Coronary artery (tissue), 2 donors: ENCODE results near the gene TSPYL2.
A peak's percentile ranks its signal among the peaks of the same experiment; 100 is the strongest.

Experiments
- DNase-seq: peaks from one replicate; pipeline ENCODE4 v3.0.0-alpha.2; 2017; ENCODE audit warnings: low spot score
- H3K27ac ChIP-seq, 2 donors: fragments of 200-600 bp; sonication (generic); one replicate each; pipeline ENCODE4 v1.5.1; 2016 to 2019
- H3K4me3 ChIP-seq: fragments of 200-600 bp; sonication (generic); 2 replicates; pipeline ENCODE4 v1.5.1; 2016; ENCODE audit warnings: mild to moderate bottlenecking, moderate library complexity
- TF ChIP-seq, protein P1 (sequence below): fragments of 200-600 bp; sonication (generic); IDR thresholded peaks from one replicate; pipeline ENCODE4 v1.5.1; 2019; ENCODE audit warnings: antibody characterized with exemption

TSPYL2 gene

DNA sequence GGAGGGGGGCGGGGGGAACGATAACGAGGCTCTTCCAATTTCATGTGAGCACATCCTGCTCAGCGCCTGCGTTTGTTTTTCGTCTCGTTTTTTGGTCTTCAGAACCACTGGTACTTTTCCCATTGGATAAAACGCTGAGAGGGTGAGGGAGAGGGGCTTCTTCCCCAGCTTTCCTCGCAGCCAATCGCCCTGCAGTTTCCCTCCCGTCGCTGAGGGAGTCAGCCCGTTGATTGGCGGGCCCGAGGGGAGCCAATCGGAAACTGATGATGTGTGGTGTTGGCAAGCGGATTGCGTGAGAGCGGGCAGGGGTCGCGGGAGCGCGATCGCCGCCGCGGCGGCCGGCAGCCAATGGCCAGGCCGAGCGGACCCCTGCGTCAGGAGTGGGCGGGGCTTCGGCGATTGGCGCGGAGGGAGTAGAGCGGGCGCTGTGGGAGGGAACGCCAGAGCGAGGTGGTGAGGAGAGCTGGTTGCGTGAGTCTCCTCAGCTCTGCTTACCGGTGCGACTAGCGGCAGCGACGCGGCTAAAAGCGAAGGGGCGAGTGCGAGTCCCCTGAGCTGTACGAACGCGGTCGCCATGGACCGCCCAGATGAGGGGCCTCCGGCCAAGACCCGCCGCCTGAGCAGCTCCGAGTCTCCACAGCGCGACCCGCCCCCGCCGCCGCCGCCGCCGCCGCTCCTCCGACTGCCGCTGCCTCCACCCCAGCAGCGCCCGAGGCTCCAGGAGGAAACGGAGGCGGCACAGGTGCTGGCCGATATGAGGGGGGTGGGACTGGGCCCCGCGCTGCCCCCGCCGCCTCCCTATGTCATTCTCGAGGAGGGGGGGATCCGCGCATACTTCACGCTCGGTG lies at the start of gene TSPYL2:
Gene TSPYL2, plus strand, starts transcription at position 443 of the 848 bp plus-strand sequence. Its CDS starts 132 bp downstream, at position 575.
- peak within 1 kb of the TSS; percentile 94 for H3K27ac ChIP-seq
- TF ChIP-seq, protein P1, sequence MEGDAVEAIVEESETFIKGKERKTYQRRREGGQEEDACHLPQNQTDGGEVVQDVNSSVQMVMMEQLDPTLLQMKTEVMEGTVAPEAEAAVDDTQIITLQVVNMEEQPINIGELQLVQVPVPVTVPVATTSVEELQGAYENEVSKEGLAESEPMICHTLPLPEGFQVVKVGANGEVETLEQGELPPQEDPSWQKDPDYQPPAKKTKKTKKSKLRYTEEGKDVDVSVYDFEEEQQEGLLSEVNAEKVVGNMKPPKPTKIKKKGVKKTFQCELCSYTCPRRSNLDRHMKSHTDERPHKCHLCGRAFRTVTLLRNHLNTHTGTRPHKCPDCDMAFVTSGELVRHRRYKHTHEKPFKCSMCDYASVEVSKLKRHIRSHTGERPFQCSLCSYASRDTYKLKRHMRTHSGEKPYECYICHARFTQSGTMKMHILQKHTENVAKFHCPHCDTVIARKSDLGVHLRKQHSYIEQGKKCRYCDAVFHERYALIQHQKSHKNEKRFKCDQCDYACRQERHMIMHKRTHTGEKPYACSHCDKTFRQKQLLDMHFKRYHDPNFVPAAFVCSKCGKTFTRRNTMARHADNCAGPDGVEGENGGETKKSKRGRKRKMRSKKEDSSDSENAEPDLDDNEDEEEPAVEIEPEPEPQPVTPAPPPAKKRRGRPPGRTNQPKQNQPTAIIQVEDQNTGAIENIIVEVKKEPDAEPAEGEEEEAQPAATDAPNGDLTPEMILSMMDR, result no peak
- peak within 1 kb of the TSS; percentile 77 for H3K4me3 ChIP-seq
- DNase-seq, result peak; percentile 96

DNA sequence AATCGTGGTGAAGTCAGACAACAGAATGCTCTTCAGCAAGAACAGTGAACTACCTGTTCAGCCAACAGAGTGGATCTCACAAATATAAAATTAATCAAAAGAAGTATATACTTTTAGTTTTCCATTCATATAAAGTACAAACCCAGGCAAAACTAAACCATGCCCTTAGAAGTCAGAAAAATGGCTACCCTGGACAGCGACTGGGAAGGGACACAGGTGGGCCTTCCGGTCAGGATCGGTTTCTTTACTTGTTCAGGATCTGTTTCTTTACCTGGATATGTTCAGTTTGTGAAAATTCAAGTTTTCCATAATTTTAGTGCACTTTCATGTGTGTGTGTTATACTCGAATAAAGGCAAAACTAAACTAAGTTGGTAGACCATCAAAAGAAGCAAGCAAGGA lies 46.0 kb upstream of the TSPYL2 start:
- no peak overlapping the region for H3K27ac ChIP-seq
- DNase-seq, result no peak
- TF ChIP-seq, protein P1, result no peak
- H3K4me3 ChIP-seq, result no peak overlapping the region

DNA sequence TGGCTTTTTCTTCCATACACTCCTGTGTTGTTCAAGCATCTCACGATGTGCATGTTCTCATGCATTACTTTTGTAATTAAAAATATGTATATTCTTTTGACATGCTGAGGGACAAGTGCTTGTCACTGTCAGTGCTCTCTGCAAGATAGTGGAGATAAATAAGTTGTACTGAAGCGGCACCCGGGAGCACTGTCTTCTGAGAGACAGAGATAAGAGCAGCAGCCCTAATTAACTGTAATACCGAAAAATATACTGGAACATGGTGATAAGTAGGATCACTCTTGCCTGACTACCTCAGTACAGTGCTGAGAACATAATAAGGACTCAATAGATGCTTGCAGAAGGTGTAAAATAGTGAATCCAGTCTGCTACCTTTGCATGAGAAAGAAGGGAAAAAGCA lies 42.9 kb upstream of the TSPYL2 start:
- Histone ChIP-seq H3K4me3 (no peak overlapping the region), H3K27ac (no peak overlapping the region)
- TF ChIP-seq, protein P1, result no peak
- DNase-seq, result no peak

DNA sequence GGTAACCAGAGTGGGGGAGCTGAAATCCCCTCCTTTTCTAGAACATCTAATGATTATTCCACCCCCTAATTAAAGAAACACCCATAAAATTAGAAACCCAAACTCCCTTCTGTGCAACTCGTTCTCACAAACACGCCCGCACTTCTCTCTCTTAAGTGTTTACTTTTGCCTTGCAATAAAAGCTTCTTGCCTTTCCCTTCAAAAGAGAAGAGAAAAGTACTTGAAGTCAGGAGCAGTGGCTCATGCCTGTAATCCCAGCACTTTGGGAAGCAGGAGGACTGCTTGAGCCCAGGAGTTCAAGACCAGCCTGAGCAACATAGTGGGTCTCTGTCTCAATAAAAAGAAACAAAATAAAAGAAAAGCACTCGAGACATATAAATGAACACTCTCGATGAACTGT lies 37.2 kb upstream of the TSPYL2 start:
- Histone ChIP-seq H3K27ac (no peak overlapping the region), H3K4me3 (no peak overlapping the region)
- TF ChIP-seq, protein P1, result no peak
- no peak for DNase-seq

DNA sequence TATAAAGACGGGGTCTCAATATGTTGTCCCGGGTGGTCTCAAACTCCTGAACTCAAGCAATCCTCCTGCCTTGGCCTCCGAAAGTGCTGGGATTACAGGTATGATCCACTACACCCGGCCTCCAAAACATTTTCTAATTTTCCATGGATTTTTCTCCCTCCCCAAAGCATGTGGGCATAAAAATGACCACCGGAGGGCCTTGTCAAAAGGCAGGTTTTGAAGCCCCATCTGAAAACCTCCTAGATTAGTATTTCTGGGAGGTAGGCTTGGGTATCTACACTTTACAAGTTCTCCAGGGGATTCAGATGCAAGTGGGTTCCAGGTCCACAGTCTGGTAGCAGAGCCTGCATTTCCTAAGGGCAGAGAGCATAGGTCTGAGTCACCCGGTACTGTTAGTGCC lies 34.9 kb upstream of the TSPYL2 start:
- Histone ChIP-seq H3K4me3 (no peak overlapping the region), H3K27ac (peak overlapping the region in 1 of 2 donors; percentile 76)
- TF ChIP-seq, protein P1, result no peak
- no peak for DNase-seq

DNA sequence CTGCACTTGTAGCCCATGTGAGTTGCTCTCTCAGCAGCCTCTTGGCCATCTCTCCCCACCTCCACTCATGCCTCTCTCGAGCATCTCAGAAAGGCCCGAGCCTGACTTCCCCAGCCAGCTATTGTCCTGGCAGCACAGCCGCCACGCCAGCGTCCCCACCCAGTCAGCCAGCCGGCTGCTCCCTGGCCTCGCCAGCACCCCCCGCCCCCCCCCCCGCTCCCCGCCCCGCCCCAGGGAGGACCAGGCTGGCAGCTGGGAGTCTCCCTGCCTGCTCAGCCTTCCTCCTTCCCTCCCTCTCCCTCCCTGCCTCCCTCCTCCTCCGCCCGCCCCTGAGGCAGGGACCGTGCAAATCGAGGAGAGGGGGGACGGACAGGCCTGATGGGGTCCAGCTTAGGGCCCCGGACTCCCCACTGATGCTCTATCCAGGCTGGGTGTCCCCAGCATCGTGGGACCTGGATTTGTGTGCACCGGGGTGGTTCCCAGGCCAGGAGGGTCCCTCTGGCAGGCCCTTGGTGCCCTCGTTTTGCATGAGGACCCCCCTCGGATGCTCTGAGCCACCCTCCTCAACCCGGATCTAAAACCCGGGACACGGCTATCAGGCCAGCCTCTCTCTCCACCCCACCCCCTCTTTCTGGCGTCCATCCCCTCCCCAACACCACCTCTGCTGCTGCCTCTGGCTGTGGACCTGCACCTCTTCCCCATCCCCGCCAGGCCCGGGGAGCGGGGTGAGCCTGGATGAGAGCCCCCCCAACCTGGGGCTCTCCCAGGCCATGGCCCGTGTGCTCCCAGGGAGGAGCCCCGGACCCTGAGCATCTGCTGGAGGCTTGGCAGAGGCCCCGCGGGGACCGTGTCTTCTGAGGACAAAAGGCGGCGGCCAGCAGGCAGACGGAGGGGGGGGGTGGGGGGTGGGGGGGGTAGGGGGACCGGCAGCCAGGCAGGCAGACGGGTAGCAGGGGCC lies 33.7 kb upstream of the TSPYL2 start, which contains the start of gene GPR173:
Gene GPR173, plus strand, starts transcription at position 621 of the 958 bp plus-strand sequence. CDS start 27,833 bp downstream, outside the sequence.
- DNase-seq, result peak; percentile 86
- Histone ChIP-seq H3K27ac (peak within 1 kb of the TSS; percentile 20 to 76), H3K4me3 (peak within 1 kb of the TSS; percentile 75)
- TF ChIP-seq, protein P1, result no peak
